GM23338 (cell line): ENCODE results near the gene FRY. TPM values are rescaled to one million over a fixed set of nuclear protein-coding genes. Genes with fewer than 3 reads are reported as not detected.

ENCODE experiments used
- ATAC-seq: fragments of 200-7000 bp; cut with Tn5 transposase; 3 replicates; pipeline ENCODE4 v1.9.1; 2020
- DNase-seq: peaks from one replicate; pipeline ENCODE4 v3.0.0-alpha.2; 2015; ENCODE audit warnings: low spot score
- H2AFZ ChIP-seq: fragments of 200-600 bp; sonication (generic); 2 replicates; pipeline ENCODE4 v1.8.0; 2016; ENCODE audit warnings: antibody characterized with exemption, mild to moderate bottlenecking, moderate library complexity
- H3F3A ChIP-seq: fragments of 200-600 bp; sonication (generic); replicated peaks from 2 replicates; pipeline ENCODE4 v1.8.0; 2017; ENCODE audit warnings: antibody characterized with exemption, mixed run types, low read depth
- H3K27ac ChIP-seq: fragments of 200-600 bp; sonication (generic); 2 replicates; pipeline ENCODE4 v1.6.1; 2016; ENCODE audit warnings: low read depth
- H3K27me3 ChIP-seq: fragments of 200-600 bp; sonication (generic); 2 replicates; pipeline ENCODE4 v1.8.0; 2016; ENCODE audit warnings: mild to moderate bottlenecking, mixed run types, moderate library complexity; ENCODE audit not compliant: insufficient read depth
- H3K36me3 ChIP-seq: fragments of 200-600 bp; sonication (generic); 2 replicates; pipeline ENCODE4 v1.8.0; 2016; ENCODE audit warnings: mild to moderate bottlenecking; ENCODE audit not compliant: insufficient read depth
- H3K4me1 ChIP-seq: fragments of 200-600 bp; sonication (generic); 2 replicates; pipeline ENCODE4 v1.8.0; 2016; ENCODE audit warnings: mild to moderate bottlenecking, moderate library complexity; ENCODE audit not compliant: insufficient read depth
- H3K4me2 ChIP-seq: fragments of 200-600 bp; sonication (generic); 2 replicates; pipeline ENCODE4 v1.7.1; 2017; ENCODE audit warnings: mixed run types
- H3K4me3 ChIP-seq: fragments of 200-600 bp; sonication (generic); 2 replicates; pipeline ENCODE4 v1.6.1; 2016; ENCODE audit warnings: mixed run types
- H3K79me2 ChIP-seq: fragments of 200-600 bp; sonication (generic); replicated peaks from 2 replicates; pipeline ENCODE4 v1.8.0; 2017; ENCODE audit warnings: mild to moderate bottlenecking; ENCODE audit not compliant: insufficient read depth
- H3K9me2 ChIP-seq: fragments of 200-600 bp; sonication (generic); 2 replicates; pipeline ENCODE4 v1.8.0; 2017; ENCODE audit not compliant: insufficient read depth
- H4K20me1 ChIP-seq: fragments of 200-600 bp; sonication (generic); replicated peaks from 2 replicates; pipeline ENCODE4 v1.8.0; 2017; ENCODE audit warnings: mild to moderate bottlenecking; ENCODE audit not compliant: insufficient read depth
- H3K27ac Mint-ChIP-seq: 2 replicates; pipeline ENCODE4 v1.8.0; 2020; ENCODE audit warnings: inconsistent platforms, mild to moderate bottlenecking, moderate library complexity, mixed read lengths
- H3K27me3 Mint-ChIP-seq: 3 replicates; pipeline ENCODE4 v1.8.0; 2022; ENCODE audit warnings: low read depth, mild to moderate bottlenecking, moderate library complexity, mixed read lengths, inconsistent platforms; ENCODE audit not compliant: insufficient read depth, poor library complexity
- H3K36me3 Mint-ChIP-seq: 3 replicates; pipeline ENCODE4 v1.8.0; 2021; ENCODE audit warnings: low read depth, mild to moderate bottlenecking, inconsistent platforms, moderate library complexity, mixed read lengths
- H3K4me1 Mint-ChIP-seq: 3 replicates; pipeline ENCODE4 v1.8.0; 2020; ENCODE audit warnings: mild to moderate bottlenecking, inconsistent platforms, mixed read lengths
- H3K4me3 Mint-ChIP-seq: 3 replicates; pipeline ENCODE4 v1.8.0; 2021; ENCODE audit warnings: moderate library complexity, mild to moderate bottlenecking, inconsistent platforms, mixed read lengths
- H3K9me3 Mint-ChIP-seq: 3 replicates; pipeline ENCODE4 v1.8.0; 2020; ENCODE audit warnings: moderate library complexity, mild to moderate bottlenecking, inconsistent platforms, mixed read lengths
- CREB1 ChIP-seq: fragments of 250-450 bp; sonication (Bioruptor Pico); IDR thresholded peaks from 2 replicates; pipeline ENCODE4 v1.5.0; 2020; ENCODE audit warnings: low read depth, mild to moderate bottlenecking, moderate library complexity
- JUNB ChIP-seq: IDR thresholded peaks from one replicate; pipeline ENCODE4 v1.6.1; 2016; ENCODE audit warnings: antibody characterized with exemption; ENCODE audit not compliant: unreplicated experiment
- NANOG ChIP-seq: IDR thresholded peaks from 2 replicates; pipeline ENCODE4 v1.6.1; 2016; ENCODE audit warnings: antibody characterized with exemption, borderline replicate concordance
- POLR2AphosphoS5 ChIP-seq: IDR thresholded peaks from 2 replicates; pipeline ENCODE4 v1.6.1; 2016; ENCODE audit warnings: antibody characterized with exemption, low read depth
- REST ChIP-seq: IDR thresholded peaks from one replicate; pipeline ENCODE4 v1.6.1; 2018; ENCODE audit warnings: antibody characterized with exemption; ENCODE audit not compliant: unreplicated experiment
- ZNF331 ChIP-seq: fragments of 250-450 bp; sonication (Bioruptor Pico); IDR thresholded peaks from 2 replicates; pipeline ENCODE4 v1.5.0; 2020; ENCODE audit warnings: low read depth, mild to moderate bottlenecking, moderate library complexity
- ZNF462 ChIP-seq: fragments of 250-450 bp; sonication (Bioruptor Pico); IDR thresholded peaks from 2 replicates; pipeline ENCODE4 v1.5.0; 2020; ENCODE audit warnings: mild to moderate bottlenecking, moderate library complexity
- polyA plus RNA-seq: library from polyadenylated mRNA; unstranded; fragments of >200 nt; fragmentation: Nextera tagmentation; extraction: Ambion mirVana; gene quantifications from 2 replicates; pipeline ENCODE4 v1.2.1, GENCODE V29; 2016
- total RNA-seq: library from RNA; depleted of rRNA; stranded (reverse); fragments of >200 nt; shearing (Covaris generic); gene quantifications from 2 replicates; pipeline ENCODE4 v1.2.3, GENCODE V29; 2014

The FRY gene
- total and polyA plus RNA-seq, 2 experiments from 2014 or later: 2.4 to 10.1 TPM

- Mint-ChIP-seq H3K36me3 (no peaks in the 10 kb centered on the region), H3K4me3 (no peak overlapping the region), H3K27me3 (peaks cover 2% of the 10 kb centered on the region), H3K4me1 (peaks cover 41% of the 10 kb centered on the region), H3K9me3 (no peaks in the 10 kb centered on the region), H3K27ac (peak overlapping the region; percentile 56; the same call in 1 of the 2 replicates)
- Histone ChIP-seq H3K4me3 (no peak overlapping the region), H2AFZ (no peak overlapping the region), H3K9me2 (no peaks in the 10 kb centered on the region), H3K4me2 (0 out of 2 replicates have a peak overlapping the region, but pooled peaks have one; percentile 30), H3F3A (no peaks in the 10 kb centered on the region), H3K4me1 (peaks cover 27% of the 10 kb centered on the region), H3K27ac (no peak overlapping the region), H3K79me2 (no peaks in the 10 kb centered on the region), H4K20me1 (no peaks in the 10 kb centered on the region), H3K27me3 (no peaks in the 10 kb centered on the region), H3K36me3 (no peaks in the 10 kb centered on the region)
- DNase-seq: peak; percentile 82
- no peak for TF ChIP-seq JUNB
- TF ChIP-seq NANOG: no peak
- no peak for TF ChIP-seq REST
- TF ChIP-seq ZNF462 (CRISPR knock-in tag): 0 out of 2 replicates have a peak, but pooled peaks have one; percentile 61
- TF ChIP-seq CREB1 (CRISPR knock-in tag): no peak
- no peak for TF ChIP-seq ZNF331 (CRISPR knock-in tag)
- TF ChIP-seq POLR2AphosphoS5: no peak
- peak; percentile 94 for ATAC-seq
These were observed 5.8 kb upstream of the FRY start for GRCh38 chr13:32025730-32026129.
